H9 (cell line): ENCODE measurements around the gene RNASE7. TPM values are rescaled to one million over a fixed set of nuclear protein-coding genes. Genes with fewer than 3 reads are reported as not detected.

Experiments
- DNase-seq: peaks from one replicate; pipeline ENCODE4 v3.0.0-alpha.2; 2017
- H2AFZ ChIP-seq: one replicate; pipeline ENCODE4 v1.6.1; 2013; ENCODE audit warnings: mild to moderate bottlenecking, low read length, control low read depth, moderate library complexity
- H2AK5ac ChIP-seq: 2 replicates; pipeline ENCODE4 v1.6.1; 2013; ENCODE audit warnings: low read length, control low read depth, mixed read lengths; ENCODE audit not compliant: insufficient read length
- H2BK120ac ChIP-seq: one replicate; pipeline ENCODE4 v1.6.1; 2013; ENCODE audit warnings: low read depth, mild to moderate bottlenecking, low read length, control low read depth, inconsistent platforms; ENCODE audit not compliant: poor library complexity, severe bottlenecking
- H2BK12ac ChIP-seq: 2 replicates; pipeline ENCODE4 v1.6.1; 2013; ENCODE audit warnings: low read length, control low read depth, mixed read lengths, low read depth; ENCODE audit not compliant: insufficient read length
- H2BK15ac ChIP-seq: 2 replicates; pipeline ENCODE4 v1.6.1; 2013; ENCODE audit warnings: low read depth, low read length, control low read depth
- H2BK20ac ChIP-seq: one replicate; pipeline ENCODE4 v1.6.1; 2013; ENCODE audit warnings: low read depth, mild to moderate bottlenecking, low read length, control low read depth, inconsistent platforms; ENCODE audit not compliant: poor library complexity, severe bottlenecking
- H2BK5ac ChIP-seq: 2 replicates; pipeline ENCODE4 v1.6.1; 2013; ENCODE audit warnings: low read length, control low read depth, mixed read lengths; ENCODE audit not compliant: insufficient read length
- H3K14ac ChIP-seq: 2 replicates; pipeline ENCODE4 v1.6.1; 2013; ENCODE audit warnings: low read length, control low read depth; ENCODE audit not compliant: insufficient read depth
- H3K18ac ChIP-seq: 2 replicates; pipeline ENCODE4 v1.6.1; 2013; ENCODE audit warnings: low read depth, mild to moderate bottlenecking, mixed read lengths, low read length, control low read depth; ENCODE audit not compliant: insufficient read length
- H3K23ac ChIP-seq: 2 replicates; pipeline ENCODE4 v1.6.1; 2013; ENCODE audit warnings: low read length, control low read depth, mixed read lengths, low read depth; ENCODE audit not compliant: insufficient read length
- H3K23me2 ChIP-seq: 2 replicates; pipeline ENCODE4 v1.6.1; 2013; ENCODE audit warnings: low read depth, mild to moderate bottlenecking, mixed read lengths, low read length, control low read depth; ENCODE audit not compliant: insufficient read length, poor library complexity, severe bottlenecking
- H3K27ac ChIP-seq: 2 replicates; pipeline ENCODE4 v1.5.1; 2013; ENCODE audit warnings: low read length, control low read depth, mixed read lengths, low read depth; ENCODE audit not compliant: insufficient read length
- H3K27me3 ChIP-seq: 2 replicates; pipeline ENCODE4 v1.6.1; 2013; ENCODE audit warnings: low read length, control low read depth, inconsistent platforms; ENCODE audit not compliant: insufficient read depth
- H3K4ac ChIP-seq: 2 replicates; pipeline ENCODE4 v1.6.1; 2013; ENCODE audit warnings: low read depth, mild to moderate bottlenecking, control low read depth, inconsistent platforms, low read length, moderate library complexity
- H3K4me1 ChIP-seq: 2 replicates; pipeline ENCODE4 v1.6.1; 2013; ENCODE audit warnings: low read length, control low read depth, inconsistent platforms; ENCODE audit not compliant: insufficient read depth
- H3K4me2 ChIP-seq: 2 replicates; pipeline ENCODE4 v1.6.1; 2013; ENCODE audit warnings: low read length, control low read depth, mixed read lengths; ENCODE audit not compliant: insufficient read length, insufficient read depth
- H3K56ac ChIP-seq: 2 replicates; pipeline ENCODE4 v1.6.1; 2013; ENCODE audit warnings: low read depth, mild to moderate bottlenecking, mixed read lengths, low read length, control low read depth; ENCODE audit not compliant: insufficient read length
- H3K79me1 ChIP-seq: 2 replicates; pipeline ENCODE4 v1.6.1; 2013; ENCODE audit warnings: low read depth, mild to moderate bottlenecking, moderate library complexity, low read length, control low read depth, inconsistent platforms; ENCODE audit not compliant: insufficient read depth, poor library complexity, severe bottlenecking
- H3K79me2 ChIP-seq: 2 replicates; pipeline ENCODE4 v1.6.1; 2013; ENCODE audit warnings: low read length, control low read depth, inconsistent platforms; ENCODE audit not compliant: insufficient read depth
- H3K9ac ChIP-seq: 2 replicates; pipeline ENCODE4 v1.6.1; 2013; ENCODE audit warnings: low read length, control low read depth, mixed read lengths; ENCODE audit not compliant: insufficient read length; ENCODE audit errors: extremely low read depth
- H3K9me3 ChIP-seq: one replicate; pipeline ENCODE4 v1.6.1; 2013; ENCODE audit warnings: low read depth, low read length, inconsistent platforms; ENCODE audit not compliant: control insufficient read depth
- H3T11ph ChIP-seq: one replicate; pipeline ENCODE4 v1.6.1; 2013; ENCODE audit warnings: mild to moderate bottlenecking, low read length, control low read depth, inconsistent platforms
- H4K20me1 ChIP-seq: one replicate; pipeline ENCODE4 v1.6.1; 2013; ENCODE audit not compliant: control insufficient read depth, insufficient read length, insufficient read depth
- H4K5ac ChIP-seq: 2 replicates; pipeline ENCODE4 v1.6.1; 2013; ENCODE audit warnings: low read depth, mild to moderate bottlenecking, mixed read lengths, low read length, control low read depth; ENCODE audit not compliant: insufficient read length
- H4K8ac ChIP-seq: replicated peaks from 2 replicates; pipeline ENCODE4 v1.6.1; 2013; ENCODE audit warnings: low read length, control low read depth, mixed read lengths, low read depth; ENCODE audit not compliant: insufficient read length
- H4K91ac ChIP-seq: 2 replicates; pipeline ENCODE4 v1.6.1; 2013; ENCODE audit warnings: low read depth, mild to moderate bottlenecking, moderate library complexity, mixed read lengths, low read length, control low read depth; ENCODE audit not compliant: insufficient read length
- H3K27ac Mint-ChIP-seq, 3 experiments: 2 replicates in 2 of 3; 3 replicates in 1 of 3; pipeline ENCODE4 v1.8.0; 2020 to 2021; ENCODE audit warnings: mixed read lengths in 3 of 3, mild to moderate bottlenecking in 1 of 3, moderate library complexity in 1 of 3
- H3K27me3 Mint-ChIP-seq: 2 replicates; pipeline ENCODE4 v1.8.0; 2021; ENCODE audit warnings: low read depth, mild to moderate bottlenecking, moderate library complexity, mixed read lengths
- H3K36me3 Mint-ChIP-seq, 3 experiments: 2 replicates in 2 of 3; 3 replicates in 1 of 3; pipeline ENCODE4 v1.8.0; 2020 to 2021; ENCODE audit warnings: low read depth in 3 of 3, mixed read lengths in 3 of 3; ENCODE audit not compliant: insufficient read depth in 1 of 3
- H3K4me1 Mint-ChIP-seq, 2 experiments: 2 replicates each; pipeline ENCODE4 v1.8.0; 2020; ENCODE audit warnings: mixed read lengths in 2 of 2
- H3K4me3 Mint-ChIP-seq, 2 experiments: 2 replicates in 1 of 2; 3 replicates in 1 of 2; pipeline ENCODE4 v1.8.0; 2020 to 2021; ENCODE audit warnings: mild to moderate bottlenecking in 2 of 2, mixed read lengths in 2 of 2, moderate library complexity in 1 of 2
- H3K9me3 Mint-ChIP-seq, 2 experiments: 2 replicates in 1 of 2; 3 replicates in 1 of 2; pipeline ENCODE4 v1.8.0; 2020; ENCODE audit warnings: mild to moderate bottlenecking in 2 of 2, mixed read lengths in 2 of 2, moderate library complexity in 1 of 2
- WGBS: extraction: QIAGEN DNeasy Blood & Tissue Kit; methylation state at CpG from one replicate; pipeline ENCODE4 v1.1.7; 2013; ENCODE audit warnings: missing lambda C conversion rate, low lambda C conversion rate, mixed read lengths; ENCODE audit not compliant: insufficient read length; ENCODE audit errors: extremely low coverage; 5-methylcytosine and 5-hydroxymethylcytosine counted together
- total RNA-seq: library from RNA; stranded (reverse); gene quantifications from 2 replicates; pipeline ENCODE4 v1.2.1, GENCODE V29; 2021
- TF ChIP-seq, protein P1 (sequence below): fragments of 200-600 bp; sonication (generic); conservative IDR thresholded peaks from 3 replicates; pipeline ENCODE4 v1.8.0; 2021; ENCODE audit warnings: antibody characterized with exemption, mild to moderate bottlenecking

RNASE7 gene
- total RNA-seq, 1 experiment from 2014 or later, result not detected

DNA sequence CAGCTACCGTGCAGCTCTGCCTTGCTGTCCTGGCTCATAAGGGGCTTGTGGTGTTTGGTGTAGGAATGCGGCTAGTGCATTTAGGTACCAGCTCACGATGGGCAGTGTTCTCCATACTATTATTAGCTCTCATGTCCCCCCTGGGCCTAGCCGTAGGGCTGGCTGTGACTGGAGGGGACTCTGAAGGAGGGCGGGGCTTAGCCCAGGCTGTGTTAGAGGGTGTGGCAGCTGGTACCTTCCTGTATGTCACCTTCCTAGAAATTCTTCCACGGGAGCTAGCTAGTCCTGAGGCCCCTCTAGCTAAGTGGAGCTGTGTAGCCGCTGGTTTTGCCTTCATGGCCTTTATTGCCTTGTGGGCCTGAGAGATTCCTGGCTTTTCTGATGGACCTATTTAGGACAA lies 40.9 kb upstream of the RNASE7 start:
- no peak overlapping the region for H3K9ac ChIP-seq
- Mint-ChIP-seq H3K36me3 (peaks cover 5 to 8% (median 5%) of the 10 kb centered on the region in 3 experiments; a peak in 5 of 7 replicates), H3K4me1 (peaks cover 17 to 19% of the 10 kb centered on the region in 2 experiments), H3K27me3 (no peaks in the 10 kb centered on the region; the same call in 1 of the 2 replicates), H3K4me3 (no peak overlapping the region), H3K27ac (no peak overlapping the region), H3K9me3 (no peaks in the 10 kb centered on the region)
- no peak overlapping the region for H2BK12ac ChIP-seq
- no peak overlapping the region for H3K56ac ChIP-seq
- TF ChIP-seq, protein P1, sequence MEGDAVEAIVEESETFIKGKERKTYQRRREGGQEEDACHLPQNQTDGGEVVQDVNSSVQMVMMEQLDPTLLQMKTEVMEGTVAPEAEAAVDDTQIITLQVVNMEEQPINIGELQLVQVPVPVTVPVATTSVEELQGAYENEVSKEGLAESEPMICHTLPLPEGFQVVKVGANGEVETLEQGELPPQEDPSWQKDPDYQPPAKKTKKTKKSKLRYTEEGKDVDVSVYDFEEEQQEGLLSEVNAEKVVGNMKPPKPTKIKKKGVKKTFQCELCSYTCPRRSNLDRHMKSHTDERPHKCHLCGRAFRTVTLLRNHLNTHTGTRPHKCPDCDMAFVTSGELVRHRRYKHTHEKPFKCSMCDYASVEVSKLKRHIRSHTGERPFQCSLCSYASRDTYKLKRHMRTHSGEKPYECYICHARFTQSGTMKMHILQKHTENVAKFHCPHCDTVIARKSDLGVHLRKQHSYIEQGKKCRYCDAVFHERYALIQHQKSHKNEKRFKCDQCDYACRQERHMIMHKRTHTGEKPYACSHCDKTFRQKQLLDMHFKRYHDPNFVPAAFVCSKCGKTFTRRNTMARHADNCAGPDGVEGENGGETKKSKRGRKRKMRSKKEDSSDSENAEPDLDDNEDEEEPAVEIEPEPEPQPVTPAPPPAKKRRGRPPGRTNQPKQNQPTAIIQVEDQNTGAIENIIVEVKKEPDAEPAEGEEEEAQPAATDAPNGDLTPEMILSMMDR, result no peak
- no peak overlapping the region for H4K5ac ChIP-seq
- no peak overlapping the region for H2BK15ac ChIP-seq
- no peak overlapping the region for H3K23ac ChIP-seq
- H2AFZ ChIP-seq, result no peak overlapping the region
- no peaks in the 10 kb centered on the region for H3K23me2 ChIP-seq
- no peaks in the 10 kb centered on the region for H4K20me1 ChIP-seq
- H4K8ac ChIP-seq, result no peak overlapping the region
- H3K4me2 ChIP-seq, result no peak overlapping the region
- H2BK120ac ChIP-seq, result no peak overlapping the region
- H3K18ac ChIP-seq, result no peak overlapping the region
- H4K91ac ChIP-seq, result no peak overlapping the region
- H3K79me2 ChIP-seq, result no peaks in the 10 kb centered on the region
- no peak overlapping the region for H3T11ph ChIP-seq
- H3K4ac ChIP-seq, result no peak overlapping the region
- no peak overlapping the region for H2BK5ac ChIP-seq
- no peak for DNase-seq
- H3K79me1 ChIP-seq, result no peaks in the 10 kb centered on the region
- no peak overlapping the region for H3K14ac ChIP-seq
- H3K27me3 ChIP-seq, result no peaks in the 10 kb centered on the region
- no peaks in the 10 kb centered on the region for H3K9me3 ChIP-seq
- H3K27ac ChIP-seq, result no peak overlapping the region
- no peak overlapping the region for H2AK5ac ChIP-seq
- WGBS, result no CpG with 5 or more reads among the region's 7 CpGs
- H3K4me1 ChIP-seq, result no peaks in the 10 kb centered on the region
- no peak overlapping the region for H2BK20ac ChIP-seq
